Endothelial cell (in vitro differentiated cells): ENCODE results near the gene SMIM23. TPM values are rescaled to one million over a fixed set of nuclear protein-coding genes. Genes with fewer than 3 reads are reported as not detected.

Experiments
- DNase-seq: peaks from one replicate; pipeline ENCODE4 v3.0.0; 2021; ENCODE audit warnings: low spot score
- H3K27ac Mint-ChIP-seq: one replicate; pipeline ENCODE4 v1.8.0; 2021; ENCODE audit warnings: mixed read lengths, inconsistent platforms; ENCODE audit not compliant: unreplicated experiment
- H3K27me3 Mint-ChIP-seq: one replicate; pipeline ENCODE4 v1.8.0; 2021; ENCODE audit warnings: mild to moderate bottlenecking, moderate library complexity, mixed read lengths, inconsistent platforms; ENCODE audit not compliant: unreplicated experiment
- H3K36me3 Mint-ChIP-seq: one replicate; pipeline ENCODE4 v1.8.0; 2021; ENCODE audit warnings: mild to moderate bottlenecking, low read depth, mixed read lengths, inconsistent platforms; ENCODE audit not compliant: unreplicated experiment
- H3K4me1 Mint-ChIP-seq: one replicate; pipeline ENCODE4 v1.8.0; 2021; ENCODE audit warnings: mild to moderate bottlenecking, mixed read lengths, inconsistent platforms; ENCODE audit not compliant: unreplicated experiment
- H3K4me3 Mint-ChIP-seq: one replicate; pipeline ENCODE4 v1.8.0; 2021; ENCODE audit warnings: mild to moderate bottlenecking, mixed read lengths, inconsistent platforms; ENCODE audit not compliant: unreplicated experiment
- H3K9me3 Mint-ChIP-seq: one replicate; pipeline ENCODE4 v1.8.0; 2021; ENCODE audit warnings: mixed read lengths, inconsistent platforms; ENCODE audit not compliant: unreplicated experiment
- total RNA-seq: library from RNA; stranded (reverse); fragmentation: NEBNext Ultra II Directional; extraction: Animal tissue kit (Norgen Biotek cat#: 25700); gene quantifications from one replicate; pipeline ENCODE4 v1.2.1, GENCODE V29; 2021; ENCODE audit not compliant: unreplicated experiment
- TF ChIP-seq, protein P1 (sequence below): fragments of 200-600 bp; sonication (generic); IDR thresholded peaks from one replicate; pipeline ENCODE4 v1.5.0; 2021; ENCODE audit warnings: antibody characterized with exemption; ENCODE audit not compliant: unreplicated experiment

Gene SMIM23
- total RNA-seq, 1 donor from 2014 or later = not detected

DNA sequence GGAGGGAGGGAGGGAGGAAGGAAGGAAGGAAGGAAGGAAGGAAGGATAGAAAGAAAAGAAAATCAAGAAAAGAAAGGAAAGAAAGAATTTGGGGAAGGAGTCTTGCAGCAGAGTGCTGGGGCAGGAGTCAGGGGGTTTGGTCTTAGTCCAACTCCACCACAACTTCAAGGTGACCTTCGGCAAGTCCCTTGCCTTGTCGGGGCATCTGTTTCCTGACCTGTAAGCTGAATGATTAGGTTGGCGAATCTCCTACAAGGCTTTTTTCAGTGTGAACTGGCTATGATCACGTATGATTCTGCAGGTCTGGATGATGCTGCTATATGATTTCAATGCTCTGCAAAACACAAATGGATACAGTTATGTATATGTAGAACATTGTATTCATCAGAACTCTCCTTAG, 20.1 kb downstream of the SMIM23 start:
- Mint-ChIP-seq H3K36me3 (no peaks in the 10 kb centered on the region), H3K27me3 (peaks cover under 1% of the 10 kb centered on the region), H3K9me3 (no peaks in the 10 kb centered on the region), H3K4me1 (peaks cover 6% of the 10 kb centered on the region), H3K4me3 (no peak overlapping the region), H3K27ac (no peak overlapping the region)
- TF ChIP-seq, protein P1, sequence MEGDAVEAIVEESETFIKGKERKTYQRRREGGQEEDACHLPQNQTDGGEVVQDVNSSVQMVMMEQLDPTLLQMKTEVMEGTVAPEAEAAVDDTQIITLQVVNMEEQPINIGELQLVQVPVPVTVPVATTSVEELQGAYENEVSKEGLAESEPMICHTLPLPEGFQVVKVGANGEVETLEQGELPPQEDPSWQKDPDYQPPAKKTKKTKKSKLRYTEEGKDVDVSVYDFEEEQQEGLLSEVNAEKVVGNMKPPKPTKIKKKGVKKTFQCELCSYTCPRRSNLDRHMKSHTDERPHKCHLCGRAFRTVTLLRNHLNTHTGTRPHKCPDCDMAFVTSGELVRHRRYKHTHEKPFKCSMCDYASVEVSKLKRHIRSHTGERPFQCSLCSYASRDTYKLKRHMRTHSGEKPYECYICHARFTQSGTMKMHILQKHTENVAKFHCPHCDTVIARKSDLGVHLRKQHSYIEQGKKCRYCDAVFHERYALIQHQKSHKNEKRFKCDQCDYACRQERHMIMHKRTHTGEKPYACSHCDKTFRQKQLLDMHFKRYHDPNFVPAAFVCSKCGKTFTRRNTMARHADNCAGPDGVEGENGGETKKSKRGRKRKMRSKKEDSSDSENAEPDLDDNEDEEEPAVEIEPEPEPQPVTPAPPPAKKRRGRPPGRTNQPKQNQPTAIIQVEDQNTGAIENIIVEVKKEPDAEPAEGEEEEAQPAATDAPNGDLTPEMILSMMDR = no peak
- no peak for DNase-seq

DNA sequence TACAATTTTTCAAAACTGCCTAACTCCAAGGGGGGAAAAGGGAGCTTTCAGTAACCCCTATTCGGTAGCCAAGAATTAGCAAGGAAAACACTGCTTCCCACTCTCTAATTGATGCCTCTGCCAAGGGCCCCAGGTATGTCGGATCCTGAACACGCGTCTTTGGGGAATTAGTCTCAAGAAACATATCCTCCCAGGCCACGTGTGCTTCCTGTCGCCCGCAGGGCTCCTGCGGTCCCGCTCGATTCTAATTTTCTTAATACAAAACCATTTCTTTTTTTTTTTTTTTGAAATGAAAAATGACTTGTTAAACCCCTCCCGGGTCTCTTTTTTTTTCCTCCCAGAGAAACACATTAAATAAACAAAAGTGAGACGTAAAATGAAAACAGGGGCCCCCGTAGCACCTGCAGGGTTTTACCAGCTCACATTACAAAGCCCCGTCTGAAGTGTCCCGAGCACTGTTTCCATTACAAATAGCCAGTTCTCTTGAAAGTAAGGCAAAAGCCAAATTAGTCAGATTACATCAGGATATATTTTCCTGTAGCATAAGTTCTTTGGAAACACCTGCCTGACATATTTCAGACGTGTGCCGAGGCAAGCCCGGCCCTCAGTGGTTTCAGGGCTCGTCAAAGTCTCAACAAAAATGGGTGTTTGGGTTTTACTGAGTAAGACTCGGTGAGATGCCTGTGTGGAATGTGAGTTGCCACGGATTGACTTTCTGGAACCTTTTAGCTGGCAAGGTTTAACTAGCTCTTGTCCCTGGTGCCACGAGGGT, 21.5 kb downstream of the SMIM23 start:
- Mint-ChIP-seq H3K4me3 (no peak overlapping the region), H3K36me3 (no peaks in the 10 kb centered on the region), H3K27me3 (peaks cover 2% of the 10 kb centered on the region), H3K9me3 (no peaks in the 10 kb centered on the region), H3K4me1 (peaks cover 6% of the 10 kb centered on the region), H3K27ac (no peak overlapping the region)
- TF ChIP-seq, protein P1 = no peak
- DNase-seq = no peak

DNA sequence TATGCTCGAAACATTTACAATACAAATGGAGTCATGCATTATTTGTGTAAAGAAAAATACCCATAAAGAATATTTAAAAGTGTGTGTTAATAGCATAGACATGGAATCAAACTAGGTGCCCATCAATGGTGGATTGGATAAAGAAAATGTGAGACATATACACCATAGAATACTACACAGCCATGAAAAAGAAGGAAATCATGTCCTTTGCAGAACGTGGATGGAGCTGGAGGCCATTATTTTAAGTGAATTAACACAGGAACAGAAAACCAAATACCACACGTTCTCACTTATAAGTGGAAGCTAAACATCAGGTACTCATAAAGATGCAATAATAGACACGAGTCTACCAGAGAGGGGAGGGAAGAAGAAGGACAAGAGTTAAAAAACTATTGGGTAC, 22.8 kb downstream of the SMIM23 start:
- Mint-ChIP-seq H3K27ac (no peak overlapping the region), H3K9me3 (no peaks in the 10 kb centered on the region), H3K36me3 (no peaks in the 10 kb centered on the region), H3K4me1 (peaks cover 6% of the 10 kb centered on the region), H3K4me3 (no peak overlapping the region), H3K27me3 (peaks cover 2% of the 10 kb centered on the region)
- TF ChIP-seq, protein P1 = no peak
- no peak for DNase-seq

DNA sequence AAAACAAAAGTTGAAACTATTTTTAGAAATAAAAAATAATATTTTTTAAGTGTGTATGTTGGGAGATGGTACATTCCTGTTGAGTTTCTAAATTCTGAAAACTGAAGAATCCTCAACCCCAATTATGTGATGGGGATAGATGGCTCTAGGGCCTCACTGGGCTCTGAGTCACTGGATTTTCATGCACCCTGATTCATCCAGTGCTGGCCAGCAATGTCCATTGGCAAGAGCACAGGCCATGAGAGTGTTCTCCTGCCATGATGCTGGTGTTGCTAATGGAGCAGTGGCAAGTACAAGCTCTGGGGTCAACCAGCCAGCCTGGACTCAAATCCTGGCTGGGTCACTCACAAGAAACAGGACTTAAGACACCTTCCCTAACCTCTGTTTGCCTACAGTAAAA, 23.3 kb downstream of the SMIM23 start:
- Mint-ChIP-seq H3K9me3 (no peaks in the 10 kb centered on the region), H3K27ac (no peak overlapping the region), H3K4me3 (no peak overlapping the region), H3K27me3 (peaks cover 2% of the 10 kb centered on the region), H3K36me3 (no peaks in the 10 kb centered on the region), H3K4me1 (peaks cover 6% of the 10 kb centered on the region)
- DNase-seq = no peak
- TF ChIP-seq, protein P1 = no peak

DNA sequence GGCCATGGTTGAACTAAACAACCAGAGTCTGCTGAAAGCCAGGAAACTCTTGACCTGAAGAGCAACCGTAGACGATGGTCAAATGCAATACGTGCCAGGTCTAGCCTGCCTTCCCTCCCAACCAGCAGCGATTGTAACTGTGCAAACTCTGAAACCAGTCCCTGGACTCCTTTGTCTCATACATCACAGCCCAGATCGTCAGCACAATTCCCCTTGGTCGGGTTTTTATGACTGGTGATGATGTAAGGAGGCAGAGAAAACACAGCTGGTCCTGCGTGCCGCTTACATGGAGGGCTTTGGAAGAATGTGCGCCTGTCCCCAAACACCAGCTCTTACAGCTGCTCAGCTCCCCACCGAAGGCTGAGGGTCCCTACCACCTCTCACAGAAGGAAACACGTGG, 24.6 kb downstream of the SMIM23 start:
- H3K9me3 Mint-ChIP-seq = no peaks in the 10 kb centered on the region
- TF ChIP-seq, protein P1 = no peak
- no peak overlapping the region for H3K27ac Mint-ChIP-seq
- DNase-seq = no peak
- H3K4me1 Mint-ChIP-seq = peaks cover 6% of the 10 kb centered on the region
- H3K36me3 Mint-ChIP-seq = no peaks in the 10 kb centered on the region
- H3K4me3 Mint-ChIP-seq = no peak overlapping the region
- H3K27me3 Mint-ChIP-seq = peaks cover 2% of the 10 kb centered on the region
